ENCODE results near the gene RPRD1A.
"Not testable (repeated sequence)": the region's sequence is repeated elsewhere in the genome, so short reads cannot be mapped to it uniquely, and the experiment has no call there.

DNA sequence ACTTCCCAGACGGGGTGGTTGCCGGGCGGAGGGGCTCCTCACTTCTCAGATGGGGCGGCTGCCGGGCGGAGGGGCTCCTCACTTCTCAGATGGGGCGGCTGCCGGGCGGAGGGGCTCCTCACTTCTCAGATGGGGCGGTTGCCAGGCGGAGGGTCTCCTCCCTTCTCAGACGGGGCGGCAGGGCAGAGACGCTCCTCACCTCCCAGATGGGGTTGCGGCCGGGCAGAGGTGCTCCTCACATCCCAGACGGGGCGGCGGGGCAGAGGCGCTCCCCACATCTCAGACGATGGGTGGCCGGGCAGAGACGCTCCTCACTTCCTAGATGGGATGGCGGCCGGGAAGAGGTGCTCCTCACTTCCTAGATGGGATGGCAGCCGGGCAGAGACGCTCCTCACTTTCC, 10.4 kb upstream of the RPRD1A start:
- not testable (repeated sequence) for TF ChIP-seq EZH2 (IDR thresholded peaks at IDR 0.05); POLR2AphosphoS5 (IDR thresholded peaks at IDR 0.05; ENCODE audit: borderline replicate concordance, low read depth, low read length); FOXP2 (optimal IDR thresholded peaks at IDR 0.05; ENCODE audit: control extremely low read depth, extremely low read length, insufficient read depth)

All from SK-N-MC (cell line).